Fibroblast of the conjunctiva (primary cell): ENCODE results near the gene CDK8.
"Not testable (repeated sequence)": the region's sequence is repeated elsewhere in the genome, so short reads cannot be mapped to it uniquely, and the experiment has no call there.

Experiments used
- DNase-seq: peaks from one replicate; pipeline ENCODE4 v3.0.0-alpha.2; 2010; ENCODE audit warnings: low read depth

The CDK8 gene

DNA sequence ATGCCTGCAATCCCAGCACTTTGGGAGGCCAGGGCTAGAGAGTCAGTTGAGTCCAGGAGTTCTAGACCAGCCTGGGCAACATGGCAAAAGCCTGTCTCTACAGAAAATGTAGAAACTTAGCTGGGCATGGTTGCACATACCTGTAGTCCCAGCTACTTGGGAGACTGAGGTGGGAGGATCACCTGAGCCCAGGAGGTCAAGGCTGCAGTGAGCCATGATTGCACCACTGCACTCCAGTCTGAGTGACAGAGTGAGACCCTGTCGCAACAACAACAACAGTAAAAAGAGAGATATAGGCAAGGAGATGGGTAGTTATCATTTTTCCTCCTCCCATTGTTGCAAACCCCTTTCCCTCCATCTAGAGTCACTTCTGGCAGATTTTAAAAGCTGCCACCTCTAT, 62.2 kb downstream of the CDK8 start:
- not testable (repeated sequence) for DNase-seq

- DNase-seq, result no peak
These were observed 66.8 kb downstream of the CDK8 start for GRCh38 chr13:26320766-26321165.

DNA sequence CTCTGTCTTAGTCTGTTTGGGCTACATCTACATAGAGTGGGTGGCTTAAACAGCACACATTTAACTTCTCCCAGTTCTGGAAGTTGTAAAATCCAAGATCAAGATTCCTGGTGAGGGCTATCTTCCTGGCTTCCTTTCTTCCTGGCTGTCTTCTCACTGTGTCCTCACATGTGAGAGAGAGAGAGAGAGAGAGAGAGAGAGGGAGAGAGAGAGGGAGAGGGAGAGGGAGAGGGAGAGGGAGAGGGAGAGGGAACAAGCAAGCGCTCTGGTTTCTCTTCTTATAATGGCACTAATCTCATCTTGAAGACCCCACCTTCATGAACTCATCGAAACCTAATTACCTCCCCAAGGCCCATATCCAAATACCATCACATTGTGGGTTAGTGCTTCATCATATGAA, 69.2 kb downstream of the CDK8 start:
- DNase-seq, result no peak

DNA sequence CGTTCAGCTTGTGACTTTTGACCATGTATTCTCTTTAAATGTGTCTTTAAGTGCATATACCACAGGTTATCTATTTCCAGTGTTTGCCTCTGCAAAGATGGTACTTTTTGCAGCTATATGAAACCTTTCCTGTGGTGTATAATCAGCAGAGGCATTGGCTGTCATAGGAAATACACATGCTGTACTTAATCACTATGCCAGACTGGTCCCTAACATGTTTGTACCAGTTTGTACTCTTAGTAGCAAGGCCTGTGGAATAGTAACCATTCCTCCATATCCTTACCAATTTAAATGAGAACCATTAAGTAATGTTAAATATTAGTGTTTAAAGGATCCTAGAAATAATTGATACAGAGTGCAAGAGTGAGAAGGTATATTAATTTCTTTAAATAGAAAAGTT, 69.8 kb downstream of the CDK8 start:
- DNase-seq, result no peak

GRCh38 chr13:26324294-26324693, 70.4 kb downstream of the CDK8 start:
- no peak for DNase-seq

DNA sequence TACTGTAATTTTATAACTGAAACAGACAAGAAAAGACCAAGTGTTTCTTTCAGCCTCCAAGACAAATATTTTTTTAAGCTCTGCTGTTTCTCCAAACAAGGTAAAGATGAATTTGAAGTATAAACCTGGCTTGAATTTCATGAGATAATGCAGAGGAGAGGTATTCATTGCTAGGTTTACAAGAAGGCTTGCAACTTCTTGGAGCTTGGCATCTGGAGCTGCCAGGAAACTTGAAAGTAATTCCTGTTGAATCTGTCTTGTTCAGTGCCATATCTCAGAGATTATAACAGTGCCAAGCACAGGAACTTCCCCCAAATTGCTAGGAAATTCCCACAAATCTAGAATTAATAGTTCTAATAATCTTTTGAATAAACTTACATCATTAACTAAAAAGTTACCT, 70.9 kb downstream of the CDK8 start:
- no peak for DNase-seq

DNA sequence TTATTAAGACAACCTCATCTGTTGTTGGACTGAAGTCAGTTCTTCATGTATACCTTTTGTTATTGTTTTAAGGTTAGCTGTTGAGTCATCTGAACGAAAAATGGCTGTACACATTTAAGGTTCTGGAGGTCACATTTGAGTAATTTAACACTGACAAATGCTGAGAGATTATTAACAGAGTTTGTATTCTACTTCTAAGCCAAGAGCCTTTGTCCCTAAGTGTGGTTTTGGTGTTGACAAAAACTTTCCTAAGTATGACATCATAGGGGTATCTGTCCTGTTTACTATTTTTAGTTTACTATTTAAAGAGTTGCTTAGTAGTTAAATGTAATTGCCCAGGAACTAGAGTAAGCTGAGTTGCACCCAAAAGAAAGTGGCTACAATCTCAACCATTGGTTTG, 71.9 kb downstream of the CDK8 start:
- DNase-seq, result no peak

- no peak for DNase-seq
These were observed 72.6 kb downstream of the CDK8 start for GRCh38 chr13:26326562-26326961.

- no peak for DNase-seq
These were observed 74.2 kb downstream of the CDK8 start for GRCh38 chr13:26327940-26328725.

DNA sequence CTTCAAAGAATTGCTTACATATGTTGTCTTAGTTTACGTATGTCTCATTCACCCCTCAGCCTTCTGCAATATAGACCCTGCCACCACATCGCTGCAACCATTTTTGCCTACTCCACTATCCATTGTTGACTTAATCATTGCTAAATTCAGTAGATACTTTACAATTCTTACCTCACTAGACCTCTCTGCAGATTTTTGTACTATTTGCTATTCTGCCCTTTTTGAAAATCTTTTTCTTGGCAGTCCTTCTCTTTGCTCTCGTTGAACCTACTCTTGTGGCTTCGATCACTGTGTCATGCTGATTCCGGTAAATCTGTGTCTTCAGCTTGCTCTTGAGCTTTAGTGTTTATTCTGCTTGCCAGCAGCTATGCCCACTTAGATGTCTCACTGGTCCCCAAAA, 81.2 kb downstream of the CDK8 start:
- no peak for DNase-seq

GRCh38 chr13:26340807-26341206, 86.9 kb downstream of the CDK8 start:
- no peak for DNase-seq

GRCh38 chr13:26342898-26343297, 89.0 kb downstream of the CDK8 start:
- no peak for DNase-seq

DNA sequence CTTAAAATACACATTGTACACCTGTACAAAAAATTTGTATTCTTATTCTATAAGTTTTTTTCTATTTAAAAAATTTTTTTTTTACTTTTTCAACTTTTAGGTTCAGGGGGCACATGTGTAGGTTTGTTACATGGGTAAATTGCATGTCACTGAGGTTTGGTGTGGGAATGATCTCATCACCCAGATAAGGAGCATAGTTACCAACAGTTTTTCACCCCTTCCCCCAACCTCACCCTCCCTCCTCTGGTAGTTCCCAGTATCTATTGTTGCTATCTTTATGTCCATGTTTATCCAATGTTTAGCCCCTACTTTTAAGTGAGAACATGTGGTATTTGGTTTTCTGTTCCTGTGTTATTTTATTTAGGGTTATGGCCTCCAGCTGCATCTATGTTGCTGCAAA, 89.9 kb downstream of the CDK8 start:
- DNase-seq, result no peak

DNA sequence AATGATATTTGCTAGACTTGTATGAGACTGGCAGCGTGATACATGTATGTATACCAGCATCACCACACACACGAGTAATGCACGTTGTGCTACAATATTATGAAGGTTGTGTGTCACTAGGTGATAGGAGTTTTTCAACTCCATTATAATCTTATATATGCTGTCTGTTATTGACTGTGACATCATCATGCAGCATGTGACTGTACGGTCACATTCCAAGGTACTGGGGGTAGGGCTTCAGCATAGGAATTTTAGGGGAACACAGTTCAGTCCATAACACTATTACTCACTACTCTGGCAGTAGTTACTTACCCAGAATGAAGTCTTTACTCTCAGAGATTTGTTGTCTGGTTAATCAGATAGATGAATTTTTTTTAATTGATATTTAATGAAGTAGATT, 91.1 kb downstream of the CDK8 start:
- no peak for DNase-seq

DNA sequence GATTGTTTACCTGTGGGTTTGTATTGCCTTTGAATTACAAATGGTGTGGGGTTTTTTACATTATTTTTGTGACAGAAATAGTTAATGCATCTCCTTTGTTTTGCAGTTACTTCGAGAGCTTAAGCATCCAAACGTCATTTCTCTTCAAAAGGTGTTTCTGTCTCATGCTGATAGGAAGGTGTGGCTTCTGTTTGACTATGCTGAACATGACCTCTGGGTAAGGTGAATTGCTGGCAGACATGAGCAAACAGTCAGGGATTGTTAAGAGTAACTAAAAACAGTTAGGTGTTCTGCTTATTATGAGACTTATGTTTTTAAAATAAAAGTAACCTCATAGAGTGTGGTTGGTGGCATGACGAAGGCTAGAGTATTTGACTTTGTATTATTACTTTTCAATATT, 95.0 kb downstream of the CDK8 start:
- DNase-seq, result no peak

DNA sequence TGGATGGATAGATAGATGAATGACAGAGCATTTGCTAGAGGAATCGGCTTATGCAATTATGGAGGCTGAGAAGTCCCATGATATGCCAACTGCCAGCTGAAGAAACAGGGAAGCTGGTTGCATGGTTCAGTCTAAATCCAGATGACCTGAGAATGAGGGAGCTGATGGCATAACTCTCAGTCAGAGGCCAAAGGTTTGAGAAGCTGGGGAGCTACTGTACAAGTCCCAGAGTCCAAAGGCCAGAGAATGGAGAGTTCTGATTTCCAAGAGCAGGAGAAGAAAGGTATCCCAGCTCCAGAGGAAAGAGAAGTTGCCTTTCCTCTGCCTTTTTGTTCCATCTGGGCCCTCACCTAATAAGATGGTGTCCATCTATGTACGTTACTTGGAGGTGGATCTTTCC, 108.3 kb downstream of the CDK8 start:
- DNase-seq, result no peak

DNA sequence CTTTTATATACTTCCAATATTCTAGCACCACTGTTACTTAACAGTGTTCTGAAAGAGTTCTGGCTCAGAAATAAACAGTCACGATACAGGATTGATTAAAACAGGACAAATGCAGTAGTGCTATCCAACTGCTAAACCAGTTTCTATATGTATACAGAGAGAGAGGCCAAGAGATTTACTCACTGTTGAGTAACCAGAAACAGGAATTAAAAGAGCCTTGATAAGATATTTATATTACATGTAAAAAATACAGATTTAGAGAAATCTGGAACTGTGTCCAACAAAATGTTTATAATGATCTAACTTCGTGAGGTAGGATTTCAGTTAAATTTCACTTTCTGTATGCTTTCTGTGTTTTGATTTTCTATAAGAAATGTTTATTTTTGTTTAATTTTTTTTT, 116.6 kb downstream of the CDK8 start:
- no peak for DNase-seq

- DNase-seq, result no peak
These were observed 118.8 kb downstream of the CDK8 start for GRCh38 chr13:26372747-26373146.

GRCh38 chr13:26376430-26376829, 122.5 kb downstream of the CDK8 start:
- no peak for DNase-seq

DNA sequence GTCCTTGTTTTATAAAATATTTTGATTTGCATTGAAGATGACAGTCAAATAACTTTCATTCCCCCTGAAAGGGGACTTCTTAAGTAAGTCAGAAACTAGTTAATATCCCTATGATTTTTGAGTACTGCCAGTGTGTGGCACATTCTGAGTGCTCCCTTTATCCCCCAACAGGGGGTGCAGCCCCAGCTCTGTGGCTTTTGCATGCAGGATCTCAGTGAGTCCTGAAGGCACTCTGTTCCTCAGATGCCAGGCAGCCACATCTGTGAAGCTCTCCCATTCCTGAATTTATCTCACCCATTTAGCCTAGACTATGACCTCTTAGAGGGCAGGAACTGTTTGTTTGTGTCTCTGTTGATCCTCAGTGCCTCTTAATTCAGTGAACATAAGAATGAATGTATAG, 123.1 kb downstream of the CDK8 start:
- DNase-seq, result no peak

- DNase-seq, result no peak
These were observed 124.2 kb downstream of the CDK8 start for GRCh38 chr13:26378116-26378515.

GRCh38 chr13:26379831-26380230, 125.9 kb downstream of the CDK8 start:
- no peak for DNase-seq

- DNase-seq, result no peak
These were observed 127.0 kb downstream of the CDK8 start for GRCh38 chr13:26380930-26381329.

GRCh38 chr13:26382366-26382765, 128.4 kb downstream of the CDK8 start:
- no peak for DNase-seq

- DNase-seq, result no peak
These were observed 128.9 kb downstream of the CDK8 start for GRCh38 chr13:26382835-26383234.
